IPS-18a (cell line): ENCODE data around the gene XIRP1.

Experiments used
- H3K27ac ChIP-seq: one replicate; pipeline ENCODE4 v1.5.1; 2013; ENCODE audit warnings: low read length
- H3K27me3 ChIP-seq: one replicate; pipeline ENCODE4 v1.6.1; 2013; ENCODE audit warnings: mild to moderate bottlenecking, low read length; ENCODE audit not compliant: control insufficient read depth, insufficient read depth
- H3K36me3 ChIP-seq: one replicate; pipeline ENCODE4 v1.6.1; 2013; ENCODE audit warnings: low read depth, low read length; ENCODE audit not compliant: control insufficient read depth
- H3K4me1 ChIP-seq: one replicate; pipeline ENCODE4 v1.6.1; 2013; ENCODE audit warnings: low read depth, low read length; ENCODE audit not compliant: control insufficient read depth
- H3K4me3 ChIP-seq: one replicate; pipeline ENCODE4 v1.5.1; 2013; ENCODE audit warnings: low read length
- H3K9ac ChIP-seq: one replicate; pipeline ENCODE4 v1.6.1; 2013; ENCODE audit warnings: mild to moderate bottlenecking, low read length, moderate library complexity
- H3K9me3 ChIP-seq: one replicate; pipeline ENCODE4 v1.6.1; 2013; ENCODE audit warnings: low read depth, low read length; ENCODE audit not compliant: control insufficient read depth

Gene XIRP1

GRCh38 chr3:39190281-39191025 is 1.9 kb downstream of the XIRP1 start:
- Histone ChIP-seq H3K9me3 (no peaks in the 10 kb centered on the region), H3K4me3 (no peak overlapping the region), H3K9ac (no peak overlapping the region), H3K27me3 (no peaks in the 10 kb centered on the region), H3K4me1 (no peaks in the 10 kb centered on the region), H3K27ac (no peak overlapping the region), H3K36me3 (no peaks in the 10 kb centered on the region)

GRCh38 chr3:39189959-39190269 is 2.5 kb downstream of the XIRP1 start:
- Histone ChIP-seq H3K4me1 (no peaks in the 10 kb centered on the region), H3K9me3 (no peaks in the 10 kb centered on the region), H3K36me3 (no peaks in the 10 kb centered on the region), H3K9ac (no peak overlapping the region), H3K4me3 (no peak overlapping the region), H3K27me3 (no peaks in the 10 kb centered on the region), H3K27ac (no peak overlapping the region)

- no peaks in the 10 kb centered on the region for H3K4me1 ChIP-seq
Measured at GRCh38 chr3:39189150-39189958, 3.0 kb downstream of the XIRP1 start.

GRCh38 chr3:39188271-39189149 is 3.9 kb downstream of the XIRP1 start:
- Histone ChIP-seq H3K4me1 (no peaks in the 10 kb centered on the region), H3K9ac (no peak overlapping the region), H3K27ac (no peak overlapping the region), H3K36me3 (no peaks in the 10 kb centered on the region), H3K9me3 (no peaks in the 10 kb centered on the region), H3K4me3 (no peak overlapping the region), H3K27me3 (no peaks in the 10 kb centered on the region)

More at GRCh38 chr3:39189150-39189958, 3.0 kb downstream of the XIRP1 start:
- no peak overlapping the region for H3K27ac ChIP-seq
- no peaks in the 10 kb centered on the region for H3K9me3 ChIP-seq
- no peak overlapping the region for H3K9ac ChIP-seq
- H3K4me3 ChIP-seq, result no peak overlapping the region
- H3K27me3 ChIP-seq, result no peaks in the 10 kb centered on the region
- no peaks in the 10 kb centered on the region for H3K36me3 ChIP-seq

GRCh38 chr3:39187372-39188155 is 4.8 kb downstream of the XIRP1 start:
- no peak overlapping the region for H3K27ac ChIP-seq
- H3K36me3 ChIP-seq, result no peaks in the 10 kb centered on the region
- H3K9me3 ChIP-seq, result no peaks in the 10 kb centered on the region
- H3K27me3 ChIP-seq, result no peaks in the 10 kb centered on the region
- H3K4me1 ChIP-seq, result no peaks in the 10 kb centered on the region
- no peak overlapping the region for H3K9ac ChIP-seq
- H3K4me3 ChIP-seq, result no peak overlapping the region

GRCh38 chr3:39186692-39187151 is 5.7 kb downstream of the XIRP1 start:
- H3K27me3 ChIP-seq, result no peaks in the 10 kb centered on the region
- H3K36me3 ChIP-seq, result no peaks in the 10 kb centered on the region
- no peaks in the 10 kb centered on the region for H3K9me3 ChIP-seq
- H3K4me1 ChIP-seq, result no peaks in the 10 kb centered on the region
- no peak overlapping the region for H3K27ac ChIP-seq
- no peak overlapping the region for H3K4me3 ChIP-seq
- H3K9ac ChIP-seq, result no peak overlapping the region

- Histone ChIP-seq H3K27me3 (no peaks in the 10 kb centered on the region), H3K27ac (no peak overlapping the region), H3K4me1 (no peaks in the 10 kb centered on the region), H3K4me3 (no peak overlapping the region), H3K9ac (no peak overlapping the region), H3K9me3 (no peaks in the 10 kb centered on the region), H3K36me3 (no peaks in the 10 kb centered on the region)
Measured at GRCh38 chr3:39185959-39186691, 6.3 kb downstream of the XIRP1 start.

GRCh38 chr3:39185326-39185958 is 7.0 kb downstream of the XIRP1 start:
- Histone ChIP-seq H3K9me3 (no peaks in the 10 kb centered on the region), H3K9ac (no peak overlapping the region), H3K27ac (no peak overlapping the region), H3K4me3 (no peak overlapping the region), H3K27me3 (peaks cover 1% of the 10 kb centered on the region), H3K4me1 (peaks cover 1% of the 10 kb centered on the region), H3K36me3 (no peaks in the 10 kb centered on the region)

- no peaks in the 10 kb centered on the region for H3K36me3 ChIP-seq
- H3K9ac ChIP-seq, result no peak overlapping the region
- no peaks in the 10 kb centered on the region for H3K9me3 ChIP-seq
- H3K27me3 ChIP-seq, result peaks cover 6% of the 10 kb centered on the region
- H3K27ac ChIP-seq, result no peak overlapping the region
- H3K4me1 ChIP-seq, result peaks cover 6% of the 10 kb centered on the region
- no peak overlapping the region for H3K4me3 ChIP-seq
Measured at GRCh38 chr3:39184968-39185285, 7.5 kb downstream of the XIRP1 start.
